HG02852 (cell line): ENCODE results near the gene RBM44.

Experiments
- ATAC-seq: cut with Tn5 transposase; IDR thresholded peaks from one replicate; pipeline ENCODE4 v1.9.1; 2021; ENCODE audit warnings: mild to moderate bottlenecking, moderate library complexity; ENCODE audit not compliant: unreplicated experiment

RBM44 gene

GRCh38 chr2:237869343-237870102 lies 70.9 kb downstream of the RBM44 start:
- ATAC-seq, result no peak

GRCh38 chr2:237870126-237870525 lies 71.5 kb downstream of the RBM44 start:
- ATAC-seq, result no peak

GRCh38 chr2:237870754-237871651 lies 72.4 kb downstream of the RBM44 start:
- ATAC-seq, result no peak

- no peak for ATAC-seq
Observed at GRCh38 chr2:237872178-237872887, 73.8 kb downstream of the RBM44 start.

- no peak for ATAC-seq
Observed at GRCh38 chr2:237873421-237873831, 74.8 kb downstream of the RBM44 start.

GRCh38 chr2:237873897-237874551 lies 75.4 kb downstream of the RBM44 start:
- no peak for ATAC-seq

GRCh38 chr2:237874585-237875161 lies 76.1 kb downstream of the RBM44 start:
- ATAC-seq, result no peak

GRCh38 chr2:237875256-237876060 lies 76.9 kb downstream of the RBM44 start:
- no peak for ATAC-seq

GRCh38 chr2:237876061-237876526 lies 77.5 kb downstream of the RBM44 start:
- no peak for ATAC-seq

- ATAC-seq, result no peak
Observed at GRCh38 chr2:237876532-237876931, 78.0 kb downstream of the RBM44 start.

GRCh38 chr2:237876951-237877491 lies 78.4 kb downstream of the RBM44 start:
- no peak for ATAC-seq

- no peak for ATAC-seq
Observed at GRCh38 chr2:237877576-237878307, 79.2 kb downstream of the RBM44 start.

GRCh38 chr2:237878321-237879057 lies 79.9 kb downstream of the RBM44 start:
- ATAC-seq, result no peak

GRCh38 chr2:237879058-237879430 lies 80.5 kb downstream of the RBM44 start:
- no peak for ATAC-seq

- no peak for ATAC-seq
Observed at GRCh38 chr2:237879991-237880560, 81.5 kb downstream of the RBM44 start.

- ATAC-seq, result no peak
Observed at GRCh38 chr2:237882510-237883481, 84.2 kb downstream of the RBM44 start.
